D721Med (cell line): ENCODE measurements around the gene MACF1.

Experiments used
- DNase-seq: peaks from one replicate; pipeline ENCODE4 v3.0.0; 2011; ENCODE audit warnings: low spot score; ENCODE audit not compliant: insufficient read length
- FAIRE-seq: peaks from 2 replicates; lab custom pipeline; 2011; peaks lifted over from hg19 to GRCh38; lab: Jason Lieb, UNC
- TF ChIP-seq, protein P1 (sequence below): IDR thresholded peaks from 2 replicates; pipeline ENCODE4 v1.5.1; 2012; ENCODE audit warnings: mild to moderate bottlenecking, control low read depth; ENCODE audit not compliant: insufficient read depth; ENCODE audit errors: missing control alignments

MACF1 gene

DNA sequence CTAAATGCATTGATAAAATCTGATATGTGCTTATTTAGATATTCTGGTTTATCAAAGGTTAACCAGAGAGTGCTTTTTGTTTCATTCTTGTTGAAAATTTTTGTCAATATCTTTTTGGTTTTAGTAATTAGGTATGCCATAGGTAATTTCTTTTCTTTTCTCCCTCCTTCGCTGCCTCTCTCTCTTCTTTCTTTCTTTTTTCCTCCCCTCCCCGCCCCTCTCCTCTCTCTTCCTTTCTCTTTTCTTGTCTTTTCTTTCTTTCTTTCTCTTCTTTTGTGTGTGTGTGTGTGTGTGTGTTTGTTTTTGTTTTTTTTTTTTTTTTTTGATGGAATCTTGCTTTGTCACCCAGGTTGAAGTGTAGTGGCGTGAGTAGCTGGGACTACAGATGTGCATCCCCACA is 14.4 kb upstream of the MACF1 start:
- TF ChIP-seq, protein P1, sequence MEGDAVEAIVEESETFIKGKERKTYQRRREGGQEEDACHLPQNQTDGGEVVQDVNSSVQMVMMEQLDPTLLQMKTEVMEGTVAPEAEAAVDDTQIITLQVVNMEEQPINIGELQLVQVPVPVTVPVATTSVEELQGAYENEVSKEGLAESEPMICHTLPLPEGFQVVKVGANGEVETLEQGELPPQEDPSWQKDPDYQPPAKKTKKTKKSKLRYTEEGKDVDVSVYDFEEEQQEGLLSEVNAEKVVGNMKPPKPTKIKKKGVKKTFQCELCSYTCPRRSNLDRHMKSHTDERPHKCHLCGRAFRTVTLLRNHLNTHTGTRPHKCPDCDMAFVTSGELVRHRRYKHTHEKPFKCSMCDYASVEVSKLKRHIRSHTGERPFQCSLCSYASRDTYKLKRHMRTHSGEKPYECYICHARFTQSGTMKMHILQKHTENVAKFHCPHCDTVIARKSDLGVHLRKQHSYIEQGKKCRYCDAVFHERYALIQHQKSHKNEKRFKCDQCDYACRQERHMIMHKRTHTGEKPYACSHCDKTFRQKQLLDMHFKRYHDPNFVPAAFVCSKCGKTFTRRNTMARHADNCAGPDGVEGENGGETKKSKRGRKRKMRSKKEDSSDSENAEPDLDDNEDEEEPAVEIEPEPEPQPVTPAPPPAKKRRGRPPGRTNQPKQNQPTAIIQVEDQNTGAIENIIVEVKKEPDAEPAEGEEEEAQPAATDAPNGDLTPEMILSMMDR, result no peak
- no peak for DNase-seq
- no peak for FAIRE-seq

DNA sequence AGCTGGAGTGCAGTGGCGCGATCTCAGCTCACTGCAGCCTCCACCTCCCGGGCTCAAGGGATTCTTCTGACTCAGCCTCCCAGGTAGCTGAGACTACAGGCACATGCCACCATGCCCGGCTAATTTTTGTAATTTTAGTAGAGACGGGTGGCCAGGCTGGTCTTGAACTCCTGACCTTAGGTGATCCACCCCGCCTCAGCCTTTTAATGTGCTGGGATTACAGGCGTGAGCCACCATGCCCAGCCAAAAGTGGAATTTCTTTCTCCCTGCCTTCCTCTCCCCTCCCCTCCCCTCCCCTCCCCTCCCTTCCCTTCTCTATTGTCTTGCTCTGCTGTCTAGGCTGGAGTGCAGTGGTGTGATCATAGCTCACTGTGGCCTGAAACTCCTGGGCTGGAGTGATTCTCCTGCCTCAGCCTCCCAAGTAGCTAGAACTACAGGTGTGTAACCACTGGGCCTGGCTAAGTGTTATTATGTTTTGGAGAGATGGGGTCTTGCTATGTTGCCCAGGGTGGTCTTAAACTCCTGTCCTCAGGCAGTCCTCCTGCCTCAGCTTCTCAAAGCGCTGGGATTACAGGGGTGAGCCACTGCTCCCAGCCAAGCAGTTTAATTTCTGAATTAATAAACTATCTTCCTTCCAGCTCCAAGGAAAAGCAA is 10.0 kb upstream of the MACF1 start:
- TF ChIP-seq, protein P1, result no peak
- DNase-seq (no peak), FAIRE-seq (no peak)

DNA sequence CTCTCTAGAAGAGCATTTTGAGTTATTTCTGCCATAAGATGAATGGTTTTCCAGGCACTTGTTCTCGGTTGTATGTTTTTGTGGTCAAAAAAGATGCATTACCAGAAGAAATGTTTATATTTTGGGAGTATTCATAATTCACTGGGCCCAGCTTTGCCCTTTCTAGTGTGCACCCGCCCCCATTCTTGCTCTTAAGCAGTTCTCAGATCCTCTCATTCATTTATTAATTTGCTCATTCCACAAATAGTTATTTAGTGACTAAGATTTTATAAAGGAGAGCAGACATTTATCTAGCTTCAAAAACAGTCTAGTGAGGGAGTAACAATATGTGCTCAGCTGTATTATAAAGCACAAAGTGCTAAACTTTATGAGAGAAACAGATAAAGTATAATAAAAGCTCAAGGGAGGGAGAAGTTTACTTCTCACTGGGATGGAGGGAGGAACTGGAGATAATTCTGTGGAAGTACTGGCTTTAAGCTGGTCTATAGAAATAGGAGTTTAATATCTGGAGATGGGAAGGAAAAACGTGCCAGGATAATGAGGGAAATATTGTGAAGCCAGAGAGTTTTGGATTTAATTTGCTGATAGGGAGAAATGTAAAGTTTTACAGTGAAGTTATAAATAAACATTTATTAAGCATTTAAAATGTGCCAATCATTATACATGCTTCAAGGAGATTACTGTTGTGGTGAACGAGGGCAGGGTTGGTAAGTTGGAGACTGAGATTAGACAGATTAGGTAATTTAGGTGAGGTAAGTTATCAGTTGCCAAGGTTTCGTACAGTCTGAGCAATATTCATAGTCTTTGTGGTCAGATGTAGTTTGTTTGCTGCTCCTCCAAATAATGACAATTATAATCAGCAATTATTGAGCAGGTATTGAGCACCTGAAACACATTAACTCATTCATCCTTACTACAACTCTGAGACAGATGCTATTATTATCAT is 9.1 kb upstream of the MACF1 start:
- FAIRE-seq (no peak), DNase-seq (no peak)
- TF ChIP-seq, protein P1, result no peak

- TF ChIP-seq, protein P1, result no peak
- DNase-seq, result no peak
- no peak for FAIRE-seq
Measured at GRCh38 chr1:39196244-39197215, 8.0 kb upstream of the MACF1 start.

GRCh38 chr1:39199593-39199992 is 4.9 kb upstream of the MACF1 start:
- FAIRE-seq (no peak), DNase-seq (no peak)
- TF ChIP-seq, protein P1, result no peak

- TF ChIP-seq, protein P1, result no peak
- DNase-seq (no peak), FAIRE-seq (no peak)
Measured at GRCh38 chr1:39205102-39205780, 746 bp downstream of the MACF1 start.
